ENCODE measurements around the gene RTRAF.

The RTRAF gene

GRCh38 chr14:52051251-52051650 lies 61.9 kb downstream of the RTRAF start:
- DNase-seq (ENCODE audit: low spot score): no peak

GRCh38 chr14:52051871-52052270 lies 62.5 kb downstream of the RTRAF start:
- DNase-seq (ENCODE audit: low spot score): no peak

- DNase-seq (ENCODE audit: low spot score): no peak
These were observed 63.1 kb downstream of the RTRAF start for GRCh38 chr14:52052288-52052943.

GRCh38 chr14:52053044-52053443 lies 63.7 kb downstream of the RTRAF start:
- DNase-seq (ENCODE audit: low spot score): no peak

- no peak for DNase-seq (ENCODE audit: low spot score)
These were observed 65.3 kb downstream of the RTRAF start for GRCh38 chr14:52054678-52055077.

- no peak for DNase-seq (ENCODE audit: low spot score)
These were observed 65.8 kb downstream of the RTRAF start for GRCh38 chr14:52055167-52055566.

GRCh38 chr14:52058341-52058740 lies 69.0 kb downstream of the RTRAF start:
- no peak for DNase-seq (ENCODE audit: low spot score)

- DNase-seq (ENCODE audit: low spot score): no peak
These were observed 70.3 kb downstream of the RTRAF start for GRCh38 chr14:52059649-52060048.

GRCh38 chr14:52060080-52060479 lies 70.7 kb downstream of the RTRAF start:
- DNase-seq (ENCODE audit: low spot score): no peak
